ENCODE results near the gene GRAMD1C.
A peak's percentile ranks its signal among the peaks of the same experiment; 100 is the strongest.

Gene GRAMD1C

GRCh38 chr3:113852506-113852905 lies 13.9 kb downstream of the GRAMD1C start:
- no peak for DNase-seq (ENCODE audit: low read depth)

GRCh38 chr3:113867506-113867905 lies 28.9 kb downstream of the GRAMD1C start:
- no peak for DNase-seq (ENCODE audit: low read depth)

GRCh38 chr3:113873293-113873692 lies 34.7 kb downstream of the GRAMD1C start:
- no peak for DNase-seq (ENCODE audit: low read depth)

- no peak for DNase-seq (ENCODE audit: low read depth)
These were observed 35.4 kb downstream of the GRAMD1C start for GRCh38 chr3:113873814-113874526.

GRCh38 chr3:113878403-113878802 lies 39.8 kb downstream of the GRAMD1C start:
- no peak for DNase-seq (ENCODE audit: low read depth)

- no peak for DNase-seq (ENCODE audit: low read depth)
These were observed 46.5 kb downstream of the GRAMD1C start for GRCh38 chr3:113885050-113885449.

GRCh38 chr3:113890256-113890900 lies 51.8 kb downstream of the GRAMD1C start:
- DNase-seq (ENCODE audit: low read depth) = no peak

- no peak for DNase-seq (ENCODE audit: low read depth)
These were observed 56.3 kb downstream of the GRAMD1C start for GRCh38 chr3:113894927-113895326.

GRCh38 chr3:113895964-113896363 lies 57.4 kb downstream of the GRAMD1C start:
- DNase-seq (ENCODE audit: low read depth) = no peak

- DNase-seq (ENCODE audit: low read depth) = no peak
These were observed 58.3 kb downstream of the GRAMD1C start for GRCh38 chr3:113896930-113897329.

GRCh38 chr3:113897373-113897777 lies 58.8 kb downstream of the GRAMD1C start:
- no peak for DNase-seq (ENCODE audit: low read depth)

GRCh38 chr3:113898892-113899291 lies 60.3 kb downstream of the GRAMD1C start:
- peak; percentile 62 for DNase-seq (ENCODE audit: low read depth)

- no peak for DNase-seq (ENCODE audit: low read depth)
These were observed 68.1 kb downstream of the GRAMD1C start for GRCh38 chr3:113906568-113907140.

GRCh38 chr3:113908133-113908532 lies 69.5 kb downstream of the GRAMD1C start:
- DNase-seq (ENCODE audit: low read depth) = no peak

- DNase-seq (ENCODE audit: low read depth) = no peak
These were observed 72.4 kb downstream of the GRAMD1C start for GRCh38 chr3:113910966-113911365.

- DNase-seq (ENCODE audit: low read depth) = peak; percentile 45
These were observed 74.1 kb downstream of the GRAMD1C start for GRCh38 chr3:113912552-113913236.

- peak; percentile 34 for DNase-seq (ENCODE audit: low read depth)
These were observed 76.1 kb downstream of the GRAMD1C start for GRCh38 chr3:113914646-113915045.

- no peak for DNase-seq (ENCODE audit: low read depth)
These were observed 89.0 kb downstream of the GRAMD1C start for GRCh38 chr3:113927556-113927955.

- no peak for DNase-seq (ENCODE audit: low read depth)
These were observed 108.2 kb downstream of the GRAMD1C start for GRCh38 chr3:113946831-113947230.

GRCh38 chr3:113947372-113948014 lies 108.9 kb downstream of the GRAMD1C start, which contains the start of gene ZDHHC23:
Gene ZDHHC23 (plus strand): TSS chr3:113948013. CDS start chr3:113948803, 790 bp downstream.
- DNase-seq (ENCODE audit: low read depth) = peak; percentile 38

GRCh38 chr3:113948015-113948917 lies 109.7 kb downstream of the GRAMD1C start:
- no peak for DNase-seq (ENCODE audit: low read depth)

Data from fibroblast of gingiva (primary cell).